ENCODE data around the gene EEF1A2.

The EEF1A2 gene

DNA sequence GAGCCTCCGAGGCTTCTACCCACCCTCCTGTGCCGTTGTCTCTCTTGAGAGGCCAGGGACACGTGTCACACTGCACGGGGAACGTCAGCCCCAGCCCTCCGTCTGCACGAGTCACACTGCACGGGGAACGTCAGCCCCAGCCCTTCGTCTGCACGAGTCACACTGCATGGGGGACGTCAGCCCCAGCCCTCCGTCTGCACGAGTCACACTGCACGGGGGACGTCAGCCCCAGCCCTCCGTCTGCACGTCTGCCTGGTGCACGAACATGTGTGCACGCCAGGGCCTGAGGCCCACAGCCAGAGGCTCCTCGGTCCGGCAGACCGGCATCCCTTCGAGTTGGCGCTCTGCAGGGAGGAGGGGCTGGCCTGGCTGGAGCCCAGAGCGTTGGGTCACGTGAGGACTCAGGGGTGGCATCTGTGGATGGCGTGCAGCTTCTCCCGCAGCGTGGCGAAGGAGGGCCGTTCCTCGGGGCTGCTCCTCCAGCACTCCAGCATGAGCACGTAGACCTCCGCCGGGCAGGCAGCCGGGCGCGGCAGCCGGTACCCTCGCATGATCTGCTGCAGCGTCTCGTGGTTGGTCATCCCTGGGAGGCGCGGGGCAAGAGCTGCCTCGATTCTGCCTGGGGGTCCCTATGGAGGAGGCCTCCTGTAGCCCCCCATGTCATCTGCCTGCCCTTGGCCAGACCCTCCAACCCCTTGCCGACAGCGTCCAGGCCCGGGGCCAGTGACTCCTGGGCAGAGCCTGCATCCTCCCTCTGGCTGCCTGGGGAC is 41.7 kb upstream of the EEF1A2 start:
- TF ChIP-seq, protein P1, sequence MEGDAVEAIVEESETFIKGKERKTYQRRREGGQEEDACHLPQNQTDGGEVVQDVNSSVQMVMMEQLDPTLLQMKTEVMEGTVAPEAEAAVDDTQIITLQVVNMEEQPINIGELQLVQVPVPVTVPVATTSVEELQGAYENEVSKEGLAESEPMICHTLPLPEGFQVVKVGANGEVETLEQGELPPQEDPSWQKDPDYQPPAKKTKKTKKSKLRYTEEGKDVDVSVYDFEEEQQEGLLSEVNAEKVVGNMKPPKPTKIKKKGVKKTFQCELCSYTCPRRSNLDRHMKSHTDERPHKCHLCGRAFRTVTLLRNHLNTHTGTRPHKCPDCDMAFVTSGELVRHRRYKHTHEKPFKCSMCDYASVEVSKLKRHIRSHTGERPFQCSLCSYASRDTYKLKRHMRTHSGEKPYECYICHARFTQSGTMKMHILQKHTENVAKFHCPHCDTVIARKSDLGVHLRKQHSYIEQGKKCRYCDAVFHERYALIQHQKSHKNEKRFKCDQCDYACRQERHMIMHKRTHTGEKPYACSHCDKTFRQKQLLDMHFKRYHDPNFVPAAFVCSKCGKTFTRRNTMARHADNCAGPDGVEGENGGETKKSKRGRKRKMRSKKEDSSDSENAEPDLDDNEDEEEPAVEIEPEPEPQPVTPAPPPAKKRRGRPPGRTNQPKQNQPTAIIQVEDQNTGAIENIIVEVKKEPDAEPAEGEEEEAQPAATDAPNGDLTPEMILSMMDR (IDR thresholded peaks at IDR 0.05; ENCODE audit: low read depth, low read length) = no peak
- no peak for DNase-seq (ENCODE audit: extremely low read depth, low read depth)

DNA sequence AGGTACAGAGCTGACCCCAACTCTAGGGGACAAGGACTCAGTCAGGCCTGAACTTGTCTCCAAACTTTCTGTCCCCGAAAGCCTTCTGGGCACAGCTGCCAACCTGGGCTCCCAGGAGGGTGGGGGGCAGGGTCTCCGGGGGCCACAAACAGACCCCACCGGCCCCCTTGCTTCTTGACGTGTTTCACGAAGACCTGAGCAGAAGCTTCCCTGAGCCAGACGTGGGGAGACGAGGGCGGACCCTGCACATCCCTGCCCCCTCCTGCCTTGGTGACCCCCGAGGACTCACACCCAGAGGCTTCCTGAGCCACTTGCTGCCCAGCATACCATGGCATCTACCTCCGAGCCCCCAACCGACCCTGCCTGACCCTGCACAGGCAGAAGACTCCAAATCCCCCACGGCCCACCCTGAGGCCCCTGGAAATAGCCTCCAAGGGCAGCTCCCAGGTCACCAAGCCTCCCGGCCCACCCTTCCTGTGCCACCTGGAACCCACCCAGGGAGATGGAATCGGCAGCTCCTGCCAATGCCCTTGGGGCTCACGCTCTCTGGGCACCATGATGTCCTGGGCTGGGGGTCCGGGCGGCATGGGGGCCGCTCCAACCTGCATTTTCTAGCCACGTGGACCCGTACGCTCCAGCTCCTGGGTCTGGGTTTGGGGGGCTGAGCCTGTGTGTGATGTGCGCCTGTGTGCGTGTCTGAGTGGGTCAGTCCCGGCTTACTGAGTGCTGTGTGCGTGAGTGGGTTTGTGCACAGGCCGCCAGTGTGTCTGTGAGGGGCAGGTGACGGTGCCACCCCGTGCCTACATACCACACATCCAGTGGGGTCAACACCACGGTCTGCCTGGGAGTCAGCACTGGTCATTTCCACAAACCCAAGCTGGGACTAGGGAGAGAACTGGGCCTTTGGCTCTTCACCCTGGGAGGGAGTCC is 40.8 kb upstream of the EEF1A2 start:
- TF ChIP-seq, protein P1 (IDR thresholded peaks at IDR 0.05; ENCODE audit: low read depth, low read length) = no peak
- DNase-seq (ENCODE audit: extremely low read depth, low read depth) = no peak

DNA sequence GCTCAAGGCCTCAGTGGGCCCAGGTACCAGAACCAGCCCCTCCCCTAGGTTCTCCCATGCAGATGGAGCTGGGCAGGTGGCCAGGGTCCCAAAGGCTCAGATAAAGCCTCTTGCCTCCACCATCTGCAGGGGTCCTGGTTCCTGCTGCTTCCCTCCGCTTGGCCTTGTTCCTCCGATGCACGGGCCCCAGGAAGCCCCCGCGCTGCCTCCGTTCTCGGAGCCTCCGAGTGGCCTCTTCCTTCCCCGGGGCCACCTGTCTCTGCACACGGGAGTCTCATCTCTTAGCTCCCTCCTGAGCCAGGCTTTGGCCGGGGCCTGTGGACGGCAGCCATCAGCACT is 40.2 kb upstream of the EEF1A2 start:
- TF ChIP-seq, protein P1 (IDR thresholded peaks at IDR 0.05; ENCODE audit: low read depth, low read length) = no peak
- DNase-seq (ENCODE audit: extremely low read depth, low read depth) = no peak

DNA sequence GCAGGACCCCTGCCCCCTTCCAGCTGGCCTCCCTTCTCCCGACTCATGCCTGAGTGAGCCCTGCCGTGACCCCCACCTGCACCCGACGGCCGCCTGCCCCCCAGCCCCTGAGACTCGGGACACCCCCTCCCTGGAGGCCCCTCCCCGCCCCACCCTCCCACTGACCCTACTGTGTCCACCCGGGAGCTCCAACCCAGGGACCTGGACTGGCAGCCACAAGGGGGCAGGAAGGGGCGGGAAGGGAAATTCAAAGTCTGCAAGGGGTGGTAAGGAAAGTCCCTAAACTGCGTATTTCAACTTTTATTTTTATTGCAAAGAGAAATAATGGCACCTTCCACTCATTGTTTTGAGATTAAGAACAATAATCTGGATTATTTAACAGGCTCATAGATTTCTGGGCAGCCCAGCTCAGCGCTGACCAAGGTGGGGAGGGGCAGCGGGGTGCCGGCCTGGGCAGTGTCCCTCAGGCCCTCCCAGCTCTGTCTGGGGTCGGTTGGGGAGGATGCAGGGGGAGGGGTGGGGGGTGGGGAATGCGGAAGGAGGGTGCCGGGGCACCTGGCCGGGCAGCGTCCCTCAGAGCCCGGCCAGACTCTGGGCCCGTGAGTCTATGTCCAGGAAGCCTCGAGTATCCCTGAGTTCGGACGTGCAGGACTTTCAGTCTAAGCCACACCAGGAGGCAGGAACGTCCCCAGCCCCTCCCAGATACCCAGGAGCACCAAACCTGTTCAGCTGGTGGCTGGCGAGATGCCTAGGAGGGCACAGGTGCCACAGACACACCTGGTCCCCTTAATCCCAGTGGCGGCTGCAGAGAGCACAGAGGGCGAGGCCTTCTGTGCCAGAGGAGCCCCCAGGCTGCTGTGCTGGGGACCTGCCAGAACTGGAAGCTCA is 39.6 kb upstream of the EEF1A2 start:
- TF ChIP-seq, protein P1 (IDR thresholded peaks at IDR 0.05; ENCODE audit: low read depth, low read length) = no peak

DNA sequence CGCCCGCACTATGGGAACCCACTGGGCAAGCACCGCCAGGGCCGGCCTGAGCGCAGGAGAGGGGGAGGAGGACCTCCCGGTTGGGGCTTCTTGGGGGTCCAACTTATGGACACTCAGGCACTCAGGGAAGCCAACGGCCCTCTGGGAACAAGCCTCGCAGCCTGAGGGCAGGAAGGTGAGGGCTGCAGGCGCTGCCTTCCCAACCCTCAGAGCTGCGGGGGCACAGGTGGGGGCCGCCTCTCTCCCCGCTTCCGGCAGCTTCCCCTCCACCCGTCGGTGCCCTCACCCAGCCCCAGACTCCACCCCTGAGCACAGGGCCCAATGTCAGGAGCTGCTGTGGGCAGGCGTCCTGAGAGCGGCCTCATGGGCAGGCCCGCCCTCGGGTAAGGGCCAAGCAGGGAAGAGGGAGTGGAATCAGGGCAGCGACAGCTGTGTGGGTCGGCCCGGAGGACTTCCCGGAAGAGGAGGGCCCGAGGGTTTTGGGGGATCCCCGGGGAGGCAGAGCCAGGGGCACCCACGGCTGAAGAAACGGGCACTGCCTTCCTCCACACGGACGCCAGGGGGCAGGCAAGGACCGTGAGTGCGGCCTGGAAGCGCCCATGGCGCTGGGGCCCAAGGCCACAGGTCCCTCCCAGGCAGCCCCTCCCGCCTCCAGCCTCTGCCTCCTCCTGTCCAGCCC is 38.8 kb upstream of the EEF1A2 start:
- TF ChIP-seq, protein P1 (IDR thresholded peaks at IDR 0.05; ENCODE audit: low read depth, low read length) = peak; percentile 90
- peak; percentile 85 for DNase-seq (ENCODE audit: extremely low read depth, low read depth)

More for the DNA sequence above, 39.6 kb upstream of the EEF1A2 start:
- DNase-seq (ENCODE audit: extremely low read depth, low read depth) = no peak

DNA sequence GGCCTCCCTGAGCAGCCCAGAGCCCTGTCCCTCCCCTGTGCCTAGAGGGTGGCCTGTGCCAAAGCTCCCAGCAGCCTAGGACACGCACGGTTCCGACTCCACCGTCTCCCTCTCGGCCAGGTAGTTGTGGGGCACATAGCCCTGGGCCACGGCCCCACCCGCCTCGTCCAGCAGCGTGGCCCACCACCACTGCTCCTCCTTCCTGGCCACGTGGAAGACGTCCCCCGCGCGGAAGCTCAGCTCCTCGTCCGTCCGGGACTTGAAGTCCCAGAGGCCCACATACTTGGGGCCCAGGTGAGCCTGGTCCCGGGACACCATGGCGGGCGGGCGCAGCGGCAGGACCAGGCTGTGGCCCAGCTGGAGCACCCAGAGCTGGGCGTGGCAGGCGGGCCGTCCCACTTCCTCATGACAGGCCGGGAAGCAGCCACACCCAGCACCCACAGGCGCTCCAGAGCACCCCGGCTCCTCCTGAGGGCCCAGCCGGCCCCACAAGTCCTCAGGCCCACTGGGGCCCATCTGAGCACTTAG is 38.2 kb upstream of the EEF1A2 start, which contains the start of gene PTK6:
Gene PTK6, minus strand, starts transcription at position 380 of the 528 bp plus-strand sequence. Its CDS starts 62 bp downstream, at position 318.
- TF ChIP-seq, protein P1 (IDR thresholded peaks at IDR 0.05; ENCODE audit: low read depth, low read length) = no peak
- no peak for DNase-seq (ENCODE audit: extremely low read depth, low read depth)
